Dermis microvascular lymphatic vessel endothelial cell (primary cell): ENCODE results near the gene MPPED2. TPM values are rescaled to one million over a fixed set of nuclear protein-coding genes. Genes with fewer than 3 reads are reported as not detected.

Experiments used
- DNase-seq, 2 donors: peaks; one replicate each; pipeline versions ENCODE4 v3.0.0 to v3.0.0-alpha.2; 2010; ENCODE audit warnings: low read depth in 2 of 2
- total RNA-seq: library from RNA; depleted of rRNA; stranded (reverse); fragments of >200 nt; gene quantifications from 2 replicates; pipeline ENCODE4 v1.2.1, GENCODE V29; 2014

MPPED2 gene
- total RNA-seq, 1 donor from 2014 or later = 0.39 TPM

DNA sequence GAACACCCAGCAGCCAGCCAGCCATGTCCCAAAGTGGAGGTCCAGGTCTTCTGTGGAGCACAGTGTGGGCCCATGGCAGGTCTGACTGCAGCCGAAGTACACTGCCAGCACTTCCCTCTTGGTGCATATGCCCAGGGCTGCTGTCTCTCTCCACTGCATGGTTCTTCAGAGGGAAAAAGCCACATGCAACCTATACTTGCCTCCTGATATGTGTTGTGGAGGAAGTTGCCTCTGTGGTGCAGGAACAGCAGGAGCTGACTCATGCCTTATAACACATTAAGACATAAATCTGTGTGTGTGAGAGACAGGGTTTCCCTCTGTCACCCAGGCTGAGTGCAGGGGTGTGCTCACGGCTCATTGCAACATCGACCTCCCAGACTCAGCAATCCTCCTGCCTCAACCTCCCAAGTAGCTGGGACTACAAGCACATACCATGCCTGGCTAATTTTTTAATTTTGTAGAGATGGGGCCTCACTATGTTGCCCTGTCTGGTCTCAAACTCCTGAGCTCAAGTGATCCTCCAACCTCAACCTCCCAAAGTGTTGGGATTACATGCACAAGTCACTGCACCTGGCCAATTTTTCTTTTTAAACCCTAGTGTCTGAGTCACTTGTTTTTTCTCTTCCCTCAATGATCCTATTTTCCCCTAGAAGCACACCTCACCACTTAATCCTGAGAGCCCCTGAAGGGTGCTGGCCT is 98.8 kb downstream of the MPPED2 start:
- DNase-seq = peak in 1 of 2 donors; percentile 59

GRCh38 chr11:30485756-30486155 is 100.4 kb downstream of the MPPED2 start:
- no peak for DNase-seq

- DNase-seq = no peak
Observed at GRCh38 chr11:30485222-30485621, 100.9 kb downstream of the MPPED2 start.

GRCh38 chr11:30483056-30483455 is 103.1 kb downstream of the MPPED2 start:
- DNase-seq = no peak

DNA sequence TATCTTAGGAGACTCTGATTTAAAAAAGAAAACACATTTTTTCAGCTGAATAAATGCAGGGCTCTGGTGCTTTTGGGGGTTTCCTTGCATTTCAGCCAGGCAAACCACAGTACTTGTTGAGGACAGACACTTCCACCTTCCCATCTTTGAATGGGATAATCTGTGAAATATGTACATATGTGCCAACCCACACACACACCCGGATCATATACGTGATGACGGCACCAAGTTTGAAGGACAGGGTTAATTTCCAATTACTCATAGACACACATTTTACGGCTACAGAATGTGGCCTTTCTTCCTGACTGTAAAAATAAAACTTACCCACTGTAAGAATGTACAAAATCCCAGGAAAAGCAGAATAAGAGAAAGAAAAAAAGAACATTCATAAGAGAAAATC is 104.4 kb downstream of the MPPED2 start:
- no peak for DNase-seq

DNA sequence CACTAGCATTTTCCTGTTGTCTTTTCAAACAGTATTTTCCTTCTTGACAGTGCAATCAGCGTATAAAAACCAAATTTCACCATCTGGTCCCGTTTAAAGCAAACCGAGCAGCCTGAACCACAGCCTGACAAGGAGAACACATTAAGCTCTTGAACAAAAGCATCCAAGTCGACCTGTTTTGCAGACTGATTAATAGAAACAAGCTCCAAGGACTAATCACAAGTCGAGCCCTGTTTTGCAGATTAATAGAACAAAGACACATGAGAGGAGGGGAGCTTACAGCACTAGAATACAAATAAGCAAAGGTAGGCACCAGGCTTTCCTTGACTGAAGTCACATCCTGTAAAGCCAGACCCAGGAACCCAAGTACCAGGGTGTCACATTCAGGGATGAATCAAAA is 104.8 kb downstream of the MPPED2 start:
- no peak for DNase-seq

DNA sequence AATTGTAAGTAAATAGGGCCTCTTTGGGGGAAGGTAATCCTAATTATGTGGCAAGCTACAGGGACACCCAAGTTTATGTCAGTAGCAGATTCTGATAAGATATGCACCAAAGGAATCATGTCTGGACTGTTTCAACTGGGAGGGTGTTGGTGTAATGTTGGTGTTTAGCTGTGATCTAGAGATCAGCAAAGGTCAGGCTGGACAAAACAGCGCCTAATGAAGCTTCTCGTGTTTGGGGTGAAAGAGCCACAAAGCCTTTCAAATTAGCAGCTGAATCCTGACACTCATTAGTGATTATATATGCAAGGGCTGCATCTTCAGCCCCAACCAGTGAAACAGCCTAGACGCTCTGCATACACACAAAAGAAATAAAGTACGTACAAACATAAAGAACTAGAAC is 106.3 kb downstream of the MPPED2 start:
- no peak for DNase-seq

DNA sequence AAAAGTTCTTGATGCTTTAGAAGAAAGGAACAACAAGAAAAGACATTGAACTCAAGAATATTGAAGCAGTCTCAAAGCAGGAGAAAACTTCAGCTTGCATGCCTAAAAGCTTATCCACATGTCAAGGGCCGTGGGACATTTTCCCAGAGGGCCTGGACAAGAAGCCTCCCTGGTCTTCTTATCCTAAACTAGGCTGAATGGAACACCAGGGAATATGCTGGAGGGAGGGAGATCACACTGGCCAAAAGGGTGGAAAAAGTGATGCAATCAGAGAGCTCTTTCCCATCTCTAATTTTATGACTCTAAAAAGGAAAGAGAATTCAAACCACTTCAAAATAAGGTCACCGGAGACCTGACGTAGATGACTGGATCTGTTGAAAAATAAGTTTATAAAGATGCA is 107.2 kb downstream of the MPPED2 start:
- peak in 1 of 2 donors; percentile 39 for DNase-seq

GRCh38 chr11:30477061-30477460 is 109.1 kb downstream of the MPPED2 start:
- DNase-seq = no peak

DNA sequence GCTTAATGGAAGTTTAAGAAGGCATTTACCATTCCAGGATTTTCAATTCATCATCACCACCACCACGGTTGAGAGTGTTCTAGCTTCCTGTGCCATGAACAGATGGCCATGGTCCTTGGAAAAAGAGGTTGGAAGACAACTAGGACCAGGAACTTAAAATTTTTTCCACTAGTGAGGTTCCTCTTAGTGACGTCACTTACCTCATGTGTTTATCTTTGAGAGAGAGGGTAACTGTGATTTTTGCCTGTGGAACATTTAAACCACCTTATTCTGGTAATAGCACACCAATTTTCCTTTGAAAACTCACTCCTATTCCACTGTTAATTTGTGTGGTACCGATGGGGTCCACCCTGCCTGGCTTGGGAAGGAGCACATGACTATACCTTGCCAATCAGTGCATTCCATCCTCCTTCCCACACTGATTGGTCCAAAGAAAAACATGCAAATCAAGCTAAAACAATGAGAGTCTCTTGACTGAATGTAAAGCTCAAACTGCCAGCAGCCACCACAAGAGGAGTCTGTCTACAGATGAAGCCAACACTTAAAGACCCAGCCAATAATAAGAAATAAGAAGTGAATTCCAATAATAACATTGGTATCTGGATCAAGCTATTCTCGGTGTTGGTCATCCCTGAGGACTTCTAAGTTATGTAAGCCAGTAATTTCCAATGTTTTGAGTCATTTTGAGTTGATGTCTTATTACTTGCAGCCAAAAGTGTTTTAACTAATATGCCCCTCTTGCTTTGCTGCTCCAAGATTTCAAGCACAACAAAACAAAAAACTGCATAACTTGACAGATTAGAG is 111.8 kb downstream of the MPPED2 start:
- no peak for DNase-seq

- DNase-seq = no peak
Observed at GRCh38 chr11:30471244-30471643, 114.9 kb downstream of the MPPED2 start.

DNA sequence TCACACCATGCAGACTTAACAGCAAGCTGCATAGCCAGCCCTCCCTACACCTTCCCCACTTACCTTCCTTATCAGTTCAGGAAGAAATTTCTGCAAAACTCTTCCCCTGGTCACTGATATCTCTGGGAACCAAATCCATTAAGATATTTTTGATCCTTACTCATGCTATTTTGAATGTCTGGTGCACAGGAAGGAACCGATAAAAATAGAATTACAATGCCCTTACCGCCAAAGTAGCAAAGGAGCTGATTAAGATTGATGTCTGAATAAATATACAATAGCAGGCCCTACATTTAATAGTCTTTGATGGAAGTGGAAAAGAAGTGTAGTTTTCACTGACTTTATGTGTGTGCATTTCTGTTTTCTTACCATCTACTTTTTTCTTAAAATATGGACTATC is 117.3 kb downstream of the MPPED2 start:
- peak in 1 of 2 donors; percentile 55 for DNase-seq

DNA sequence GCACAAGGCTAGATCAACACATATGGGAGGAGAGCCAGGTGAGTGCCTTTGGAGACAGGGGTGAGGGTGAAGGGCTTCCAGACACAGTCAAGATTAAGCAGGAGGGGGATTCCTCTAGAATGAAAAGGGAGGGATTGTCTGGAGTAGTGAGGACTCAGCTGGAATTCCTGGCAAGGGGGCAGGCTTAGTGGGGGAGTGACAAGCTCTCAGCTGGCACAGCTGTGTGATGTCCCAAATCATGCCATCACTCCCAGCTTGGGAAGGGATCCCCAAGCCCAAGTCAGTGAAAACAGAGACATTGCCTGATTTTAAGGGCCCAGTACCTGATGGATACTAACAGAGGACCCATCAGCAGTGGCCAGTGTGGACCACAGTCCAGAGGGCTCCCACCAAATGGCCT is 119.0 kb downstream of the MPPED2 start:
- DNase-seq = no peak

DNA sequence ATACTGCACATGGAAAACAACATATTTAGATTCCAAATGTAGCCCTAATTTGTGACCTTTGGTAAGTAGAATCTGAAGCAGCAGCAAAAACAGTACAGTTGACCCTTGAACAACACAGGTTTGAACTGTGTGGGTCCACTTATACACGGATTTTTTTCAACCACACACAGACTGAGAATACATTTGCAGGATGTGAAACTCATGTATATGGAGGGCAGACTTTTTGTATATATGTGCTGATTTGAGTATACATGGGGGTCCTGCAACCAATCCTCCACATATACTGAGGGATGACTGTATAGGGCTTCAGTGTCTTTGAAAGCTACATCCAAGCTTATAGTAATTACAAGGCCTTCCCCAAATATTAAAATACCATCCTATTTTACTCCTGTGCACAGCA is 120.5 kb downstream of the MPPED2 start:
- DNase-seq = no peak

- DNase-seq = no peak
Observed at GRCh38 chr11:30465192-30465591, 121.0 kb downstream of the MPPED2 start.

DNA sequence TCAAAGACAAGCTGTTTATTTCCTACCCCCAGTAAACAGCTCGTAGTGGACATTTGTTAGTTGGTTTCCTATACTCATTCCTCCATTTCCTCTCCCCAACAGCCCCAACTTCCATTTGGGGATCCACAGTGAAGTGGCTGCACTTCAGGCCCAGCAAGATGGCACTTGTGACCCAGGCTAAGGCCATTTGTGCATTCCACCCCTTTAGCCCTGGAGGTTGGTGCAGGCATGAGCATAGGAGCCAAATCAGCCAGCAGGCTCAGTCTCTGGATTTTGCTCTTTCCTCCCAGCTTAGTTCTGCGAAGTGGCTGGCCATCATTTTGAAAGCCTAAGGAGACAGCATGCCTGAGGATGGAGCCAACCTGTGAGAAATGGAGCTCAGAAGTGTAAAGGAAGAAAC is 122.9 kb downstream of the MPPED2 start:
- DNase-seq = no peak

- no peak for DNase-seq
Observed at GRCh38 chr11:30462421-30462820, 123.7 kb downstream of the MPPED2 start.

DNA sequence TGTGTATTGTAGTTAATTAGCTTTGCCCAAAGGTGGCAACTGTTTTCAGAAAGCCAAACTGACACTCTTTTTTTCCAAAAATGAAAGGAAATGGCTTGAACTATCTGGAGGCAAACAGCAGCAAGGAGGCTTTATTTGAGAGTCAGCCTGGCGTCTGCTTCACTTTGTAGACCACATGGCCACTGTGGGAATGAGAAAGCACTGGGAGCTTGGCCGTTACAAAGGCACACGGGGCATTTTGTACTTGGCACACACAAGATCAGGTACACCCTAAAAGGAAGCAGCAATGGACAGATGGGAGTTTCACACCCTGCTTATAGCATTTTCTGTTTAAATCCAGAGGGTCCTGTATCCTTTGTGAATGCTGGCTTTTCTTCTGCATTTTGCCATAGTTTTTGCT is 126.3 kb downstream of the MPPED2 start:
- DNase-seq = no peak

DNA sequence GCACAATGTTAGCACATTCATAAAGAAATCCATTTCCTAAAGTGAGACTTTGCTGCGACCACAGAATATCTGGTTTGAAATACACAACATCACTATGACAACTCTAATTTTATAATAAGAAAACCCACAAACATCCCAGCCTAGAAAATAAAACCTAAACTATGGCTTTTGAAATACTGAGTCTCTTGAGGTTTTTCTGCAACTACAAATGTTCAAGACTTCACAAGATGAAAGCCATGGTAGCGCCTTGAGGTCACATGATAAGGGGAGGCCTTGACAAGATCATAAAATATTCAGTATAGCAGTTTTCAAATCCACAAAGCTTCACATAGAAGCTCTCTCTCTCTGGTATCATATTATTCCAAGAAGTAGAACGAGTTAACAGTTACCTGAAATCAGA is 126.8 kb downstream of the MPPED2 start:
- DNase-seq = no peak

GRCh38 chr11:30458541-30458940 is 127.6 kb downstream of the MPPED2 start:
- no peak for DNase-seq

DNA sequence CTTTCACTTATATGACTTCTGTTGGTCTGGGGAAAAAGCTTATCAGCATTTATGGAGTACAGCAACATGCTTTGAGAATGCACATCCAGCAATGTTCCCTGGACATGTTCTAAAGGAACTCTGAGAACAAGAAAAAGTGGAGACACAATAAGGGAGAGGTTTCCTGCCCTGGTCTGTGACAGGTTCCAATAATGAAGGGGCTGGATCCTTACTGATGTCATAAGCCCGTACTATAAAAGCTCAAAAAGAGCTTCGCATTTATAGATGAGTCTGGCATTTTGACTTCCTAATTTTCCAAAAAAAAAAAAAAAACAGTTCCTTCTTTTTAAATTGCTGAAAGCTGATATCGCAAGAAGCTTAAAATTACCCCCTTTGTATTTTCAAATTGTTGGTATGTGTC is 129.1 kb downstream of the MPPED2 start:
- no peak for DNase-seq

DNA sequence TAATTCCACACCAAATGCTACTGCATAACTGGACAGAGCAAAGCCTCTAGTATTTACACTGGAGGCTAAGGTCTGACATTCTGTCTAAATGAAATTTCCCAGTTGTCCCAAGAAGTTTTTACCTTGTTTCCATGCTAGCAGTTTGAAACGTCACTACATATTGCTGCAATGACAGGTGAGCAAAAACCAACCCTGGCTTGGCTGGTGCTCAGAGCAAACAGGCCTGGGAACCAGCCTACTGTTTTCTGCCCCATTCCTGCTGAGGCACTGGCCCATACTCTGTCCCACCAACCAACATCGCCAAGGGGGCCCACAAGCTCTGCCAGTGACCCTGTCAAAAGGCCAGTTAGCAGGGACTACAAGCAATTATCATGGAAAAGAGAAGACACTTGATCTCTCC is 131.1 kb downstream of the MPPED2 start:
- DNase-seq = no peak

- DNase-seq = no peak
Observed at GRCh38 chr11:30454541-30454940, 131.6 kb downstream of the MPPED2 start.
